A549 (cell line): Measurements from ENCODE around the gene KCNMA1. TPM values are rescaled to one million over a fixed set of nuclear protein-coding genes. Genes with fewer than 3 reads are reported as not detected.

Source experiments
- ATAC-seq, 2 experiments: fragments of 200-7000 bp in 1 of 2; fragments of >200 bp in 1 of 2; cut with Nextera tagmentation in 1 of 2; cut with Tn5 transposase in 1 of 2; 3 replicates each; pipeline versions ENCODE4 v1.8.0 to v1.9.1; 2018 to 2020; ENCODE audit warnings: mild to moderate bottlenecking in 1 of 2, moderate library complexity in 1 of 2
- CTCF ChIA-PET: fragments of 300-600 bp; sonication (Branson Sonifier 250); formaldehyde crosslinking; extraction: SDS; loops from one replicate; lab custom pipeline; 2021; ENCODE audit warnings: antibody characterized with exemption, inconsistent platforms; lab: Yijun Ruan, JAX
- POLR2A ChIA-PET: fragments of 350-600 bp; formaldehyde crosslinking; extraction: SDS; loops from one replicate; lab custom pipeline; 2021; ENCODE audit warnings: antibody characterized with exemption, inconsistent platforms; lab: Yijun Ruan, JAX
- DNase-seq, 2 experiments: peaks; one replicate each; pipeline versions ENCODE4 v3.0.0 to v3.0.0-alpha.2; 2011 to 2016; ENCODE audit warnings: low read depth in 1 of 2, low spot score in 1 of 2
- FAIRE-seq: peaks from 2 replicates; lab custom pipeline; 2011; peaks lifted over from hg19 to GRCh38; lab: Jason Lieb, UNC
- H3K27ac ChIP-seq, 2 experiments: fragments of >200 bp; sonication (Bioruptor Twin); formaldehyde crosslinking; 3 replicates each; pipeline ENCODE4 v1.5.1; 2016 to 2017
- H3K4me1 ChIP-seq: fragments of >200 bp; sonication (Bioruptor Twin); formaldehyde crosslinking; 3 replicates; pipeline ENCODE4 v1.6.1; 2016
- H3K4me2 ChIP-seq: fragments of >200 bp; sonication (Bioruptor Twin); formaldehyde crosslinking; 3 replicates; pipeline ENCODE4 v1.6.1; 2016
- H3K4me3 ChIP-seq: fragments of >200 bp; sonication (Bioruptor Twin); formaldehyde crosslinking; 3 replicates; pipeline ENCODE4 v1.5.1; 2016
- H3K9me3 ChIP-seq: fragments of >200 bp; sonication (Bioruptor Twin); formaldehyde crosslinking; 3 replicates; pipeline ENCODE4 v1.6.1; 2016
- BHLHE40 ChIP-seq: IDR thresholded peaks from 2 replicates; pipeline ENCODE4 v1.6.1; 2012; ENCODE audit warnings: low read depth, low read length, inconsistent platforms
- CEBPB ChIP-seq, 2 experiments: fragments of >200 bp in 1 of 2; sonication (Bioruptor Twin) in 1 of 2; formaldehyde crosslinking in 1 of 2; IDR thresholded peaks; 2 replicates each; pipeline ENCODE4 v1.6.1; 2012 to 2016
- EHF ChIP-seq: fragments of 250-450 bp; sonication (Bioruptor Pico); IDR thresholded peaks from 2 replicates; pipeline ENCODE4 v1.5.0; 2020; ENCODE audit warnings: mild to moderate bottlenecking
- EP300 ChIP-seq, 2 experiments: fragments of >200 bp; sonication (Bioruptor Twin); formaldehyde crosslinking; IDR thresholded peaks; 2 replicates in 1 of 2; 3 replicates in 1 of 2; pipeline ENCODE4 v1.6.1; 2016 to 2017
- ESRRA ChIP-seq: fragments of 150-350 bp; IDR thresholded peaks from 2 replicates; pipeline ENCODE4 v1.6.1; 2014; ENCODE audit warnings: mild to moderate bottlenecking, low read length, borderline replicate concordance
- FOSL2 ChIP-seq, 2 experiments: fragments of 450-650 bp in 1 of 2; fragments of >200 bp in 1 of 2; sonication (Bioruptor Twin) in 1 of 2; formaldehyde crosslinking; IDR thresholded peaks; 2 replicates each; pipeline versions ENCODE4 v1.5.0 to v1.6.1; 2016 to 2020; ENCODE audit warnings: mild to moderate bottlenecking in 1 of 2, moderate library complexity in 1 of 2
- GATA3 ChIP-seq: IDR thresholded peaks from 2 replicates; pipeline ENCODE4 v1.6.1; 2012; ENCODE audit warnings: borderline replicate concordance
- HOXB13 ChIP-seq: fragments of 250-450 bp; sonication (Bioruptor Pico); IDR thresholded peaks from 2 replicates; pipeline ENCODE4 v1.5.0; 2020; ENCODE audit warnings: low read depth, mild to moderate bottlenecking, moderate library complexity
- JUNB ChIP-seq: fragments of >200 bp; sonication (Bioruptor Twin); formaldehyde crosslinking; IDR thresholded peaks from 2 replicates; pipeline ENCODE4 v1.6.1; 2016
- MYC ChIP-seq: IDR thresholded peaks from 2 replicates; pipeline ENCODE4 v1.6.1; 2012; ENCODE audit warnings: mild to moderate bottlenecking, inconsistent platforms, low read length, improper control_type of control experiment, borderline replicate concordance
- NPAS2 ChIP-seq: fragments of 250-450 bp; sonication (Bioruptor Pico); IDR thresholded peaks from 2 replicates; pipeline ENCODE4 v1.8.0; 2022; ENCODE audit warnings: mild to moderate bottlenecking, moderate library complexity, borderline replicate concordance
- PHF8 ChIP-seq: fragments of 200-600 bp; sonication (generic); IDR thresholded peaks from 2 replicates; pipeline ENCODE4 v1.6.1; 2016; ENCODE audit warnings: low read depth, mild to moderate bottlenecking, antibody characterized with exemption, moderate library complexity, borderline replicate concordance
- RAD21 ChIP-seq, 2 experiments: fragments of >200 bp in 1 of 2; sonication (Bioruptor Twin) in 1 of 2; formaldehyde crosslinking in 1 of 2; IDR thresholded peaks in 1 of 2; conservative IDR thresholded peaks in 1 of 2; 2 replicates in 1 of 2; 3 replicates in 1 of 2; pipeline ENCODE4 v1.6.1; 2012 to 2018; ENCODE audit warnings: inconsistent platforms in 1 of 2
- RARB ChIP-seq: fragments of 250-450 bp; sonication (Bioruptor Pico); IDR thresholded peaks from 2 replicates; pipeline ENCODE4 v1.8.0; 2021; ENCODE audit warnings: mild to moderate bottlenecking, moderate library complexity
- RFX5 ChIP-seq: fragments of 450-650 bp; IDR thresholded peaks from 2 replicates; pipeline ENCODE4 v1.7.1; 2014; ENCODE audit warnings: antibody characterized with exemption, mild to moderate bottlenecking, moderate library complexity
- SMC3 ChIP-seq: fragments of >200 bp; sonication (Bioruptor Twin); formaldehyde crosslinking; IDR thresholded peaks from 3 replicates; pipeline ENCODE4 v1.6.1; 2018; ENCODE audit warnings: inconsistent platforms
- SREBF2 ChIP-seq: fragments of 450-650 bp; IDR thresholded peaks from 2 replicates; pipeline ENCODE4 v1.6.1; 2014; ENCODE audit warnings: mild to moderate bottlenecking, moderate library complexity
- ZSCAN20 ChIP-seq: fragments of 250-450 bp; sonication (Bioruptor Pico); IDR thresholded peaks from 2 replicates; pipeline ENCODE4 v1.8.0; 2022; ENCODE audit warnings: mild to moderate bottlenecking, moderate library complexity
- WGBS: methylation state at CpG from one replicate; pipeline ENCODE4 v1.1.6; 2017; ENCODE audit errors: missing lambda C conversion rate; 5-methylcytosine and 5-hydroxymethylcytosine counted together
- polyA plus RNA-seq, 4 experiments: library from polyadenylated mRNA; depleted of rRNA in 3 of 4; stranded (reverse); fragments of >200 nt; fragmentation: RNase III in 1 of 4; extraction: RNeasy Plus Mini Kit Qiagen cat#74134 plus additional on column Dnase treatment in 1 of 4; gene quantifications; 2 replicates in 3 of 4; 3 replicates in 1 of 4; pipeline ENCODE4 v1.2.3, GENCODE V29; 2011 to 2017
- TF ChIP-seq, protein P1 (sequence below): fragments of 250-450 bp; sonication (Bioruptor Pico); IDR thresholded peaks from 2 replicates; pipeline ENCODE4 v1.5.0; 2020; ENCODE audit warnings: low read depth, mild to moderate bottlenecking, moderate library complexity
- TF ChIP-seq, protein P2 (sequence below): fragments of 150-350 bp; IDR thresholded peaks from 2 replicates; pipeline ENCODE4 v1.6.1; 2014; ENCODE audit warnings: low read depth, mild to moderate bottlenecking, low read length
- TF ChIP-seq, protein P3 (sequence below): fragments of 250-450 bp; sonication (Bioruptor Pico); IDR thresholded peaks from 2 replicates; pipeline ENCODE4 v1.5.0; 2021; ENCODE audit warnings: mild to moderate bottlenecking, moderate library complexity, borderline replicate concordance
- TF ChIP-seq, protein P4 (sequence below): IDR thresholded peaks from 2 replicates; pipeline ENCODE4 v1.6.1; 2012
- TF ChIP-seq, protein P5 (sequence below): IDR thresholded peaks from 2 replicates; pipeline ENCODE4 v1.6.1; 2012

The KCNMA1 gene
- polyA plus RNA-seq, 2 of the 4 experiments (the other 2 are of a cell fraction), result 14.9 to 30.6 TPM

DNA sequence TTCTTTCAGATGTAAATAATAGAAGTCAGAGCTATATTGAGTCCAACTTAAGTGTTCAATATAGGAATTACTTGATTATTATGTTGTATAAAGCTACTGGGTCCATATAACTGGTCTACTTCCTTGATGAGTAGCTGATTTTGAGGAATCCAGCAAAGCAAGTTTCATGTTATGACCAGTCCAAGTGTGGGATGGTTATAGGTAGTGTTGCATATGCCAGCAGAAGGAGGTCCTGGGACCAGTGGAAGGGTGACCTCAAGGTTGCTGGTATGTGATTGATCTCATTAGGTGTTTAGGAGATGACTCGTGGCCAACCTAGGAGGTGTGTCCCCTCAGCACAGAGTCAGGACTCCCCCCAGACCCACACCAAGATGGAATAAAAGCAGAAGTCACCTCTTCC is 551.5 kb downstream of the KCNMA1 start:
- no peak overlapping the region for H3K4me3 ChIP-seq
- DNase-seq (no peak), ATAC-seq (no peak), FAIRE-seq (no peak)
- TF ChIP-seq SREBF2 (no peak), RAD21 (conservative IDR thresholded peaks at IDR 0.05 in 1 of 2, IDR thresholded peaks at IDR 0.05 in 1 of 2) (no peak)
- H3K4me2 ChIP-seq, result no peak overlapping the region
- H3K4me1 ChIP-seq, result no peaks in the 10 kb centered on the region
- no peak overlapping the region for H3K27ac ChIP-seq
- 36% methylated on average over 1 of the region's 1 CpG for WGBS
- H3K9me3 ChIP-seq, result no peaks in the 10 kb centered on the region
- POLR2A ChIA-PET, result no interaction called here
- CTCF ChIA-PET, result no interaction called here

DNA sequence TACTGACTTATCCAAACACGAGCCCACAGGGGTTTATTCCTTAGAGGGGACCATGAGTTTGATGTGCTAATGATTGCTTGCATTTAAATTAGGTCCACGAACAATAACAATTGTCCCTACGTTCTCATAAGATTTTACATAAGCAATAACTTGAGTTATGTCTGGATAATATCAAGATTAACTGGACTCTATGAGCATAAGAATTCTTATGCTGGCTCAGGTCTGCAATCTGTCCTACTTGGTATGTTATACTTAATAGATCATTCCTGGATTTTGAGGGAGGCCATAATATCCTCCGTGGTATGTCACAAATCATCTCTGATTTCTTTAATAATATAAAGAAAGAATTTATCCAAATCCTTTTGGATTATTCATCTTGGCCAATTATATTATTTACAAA is 552.3 kb downstream of the KCNMA1 start:
- CTCF ChIA-PET, result no interaction called here
- DNase-seq (no peak), FAIRE-seq (no peak), ATAC-seq (no peak)
- no peak overlapping the region for H3K4me3 ChIP-seq
- TF ChIP-seq, protein P1, sequence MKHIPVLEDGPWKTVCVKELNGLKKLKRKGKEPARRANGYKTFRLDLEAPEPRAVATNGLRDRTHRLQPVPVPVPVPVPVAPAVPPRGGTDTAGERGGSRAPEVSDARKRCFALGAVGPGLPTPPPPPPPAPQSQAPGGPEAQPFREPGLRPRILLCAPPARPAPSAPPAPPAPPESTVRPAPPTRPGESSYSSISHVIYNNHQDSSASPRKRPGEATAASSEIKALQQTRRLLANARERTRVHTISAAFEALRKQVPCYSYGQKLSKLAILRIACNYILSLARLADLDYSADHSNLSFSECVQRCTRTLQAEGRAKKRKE (CRISPR knock-in tag), result no peak
- no peak for TF ChIP-seq ZSCAN20 (CRISPR knock-in tag)
- no peak for TF ChIP-seq EHF (CRISPR knock-in tag)
- TF ChIP-seq JUNB, result no peak
- no peak for TF ChIP-seq GATA3
- TF ChIP-seq, protein P2, sequence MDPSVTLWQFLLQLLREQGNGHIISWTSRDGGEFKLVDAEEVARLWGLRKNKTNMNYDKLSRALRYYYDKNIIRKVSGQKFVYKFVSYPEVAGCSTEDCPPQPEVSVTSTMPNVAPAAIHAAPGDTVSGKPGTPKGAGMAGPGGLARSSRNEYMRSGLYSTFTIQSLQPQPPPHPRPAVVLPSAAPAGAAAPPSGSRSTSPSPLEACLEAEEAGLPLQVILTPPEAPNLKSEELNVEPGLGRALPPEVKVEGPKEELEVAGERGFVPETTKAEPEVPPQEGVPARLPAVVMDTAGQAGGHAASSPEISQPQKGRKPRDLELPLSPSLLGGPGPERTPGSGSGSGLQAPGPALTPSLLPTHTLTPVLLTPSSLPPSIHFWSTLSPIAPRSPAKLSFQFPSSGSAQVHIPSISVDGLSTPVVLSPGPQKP, result no peak
- TF ChIP-seq SMC3, result no peak
- no peak overlapping the region for H3K27ac ChIP-seq
- no peaks in the 10 kb centered on the region for H3K9me3 ChIP-seq
- no peaks in the 10 kb centered on the region for H3K4me1 ChIP-seq
- 66% methylated on average over 4 of the region's 4 CpGs for WGBS
- H3K4me2 ChIP-seq, result no peak overlapping the region
- POLR2A ChIA-PET, result no interaction called here

DNA sequence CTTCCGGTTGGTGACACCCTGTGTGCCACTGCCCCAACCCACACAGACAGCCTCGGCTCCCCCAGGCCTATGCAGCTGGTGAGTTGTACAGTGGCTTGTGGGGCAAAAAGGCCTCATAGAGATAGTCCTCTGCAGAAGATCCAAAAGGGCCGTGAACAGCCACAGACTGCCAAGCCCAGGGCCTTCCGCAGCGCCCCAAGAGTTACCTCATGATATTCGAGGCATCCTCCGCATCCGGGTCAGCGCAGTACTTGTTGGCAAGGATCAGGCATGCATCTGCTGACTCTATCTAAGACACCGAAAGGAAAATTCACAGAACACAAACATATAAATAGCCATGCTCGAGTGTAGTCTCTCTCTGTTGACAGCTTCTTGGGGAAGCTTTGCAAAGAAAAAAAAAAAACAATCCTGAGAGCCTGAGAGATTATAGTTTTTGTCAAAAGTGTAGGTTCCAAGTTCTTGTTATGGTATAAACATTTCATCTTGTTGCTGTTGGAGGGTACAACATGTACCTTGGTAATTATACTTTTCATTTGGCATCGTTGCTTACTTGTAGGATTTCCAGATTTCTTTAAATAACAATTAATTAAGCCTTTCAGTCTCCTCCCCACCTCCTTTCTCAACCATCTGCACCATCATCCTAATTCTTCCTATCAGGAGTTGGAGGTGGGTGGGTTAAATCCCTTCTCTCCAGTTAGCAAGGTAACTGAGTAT is 553.0 kb downstream of the KCNMA1 start:
- Histone ChIP-seq H3K27ac (no peak overlapping the region), H3K9me3 (no peaks in the 10 kb centered on the region), H3K4me2 (no peak overlapping the region), H3K4me3 (no peak overlapping the region), H3K4me1 (no peaks in the 10 kb centered on the region)
- ChIA-PET CTCF (no interaction called here), POLR2A (no interaction called here)
- WGBS, result 82% methylated on average over 10 of the region's 12 CpGs
- TF ChIP-seq SREBF2 (no peak), NPAS2 (CRISPR knock-in tag) (no peak), RFX5 (no peak), EP300 (IDR thresholded peaks at IDR 0.05) (no peak), RARB (CRISPR knock-in tag) (no peak), HOXB13 (CRISPR knock-in tag) (no peak), CEBPB (IDR thresholded peaks at IDR 0.05) (no peak), ESRRA (no peak), PHF8 (no peak), BHLHE40 (no peak), SMC3 (no peak), FOSL2 (IDR thresholded peaks at IDR 0.05) (no peak), FOSL2 (CRISPR knock-in tag; IDR thresholded peaks at IDR 0.05) (no peak), MYC (no peak)
- TF ChIP-seq, protein P3, sequence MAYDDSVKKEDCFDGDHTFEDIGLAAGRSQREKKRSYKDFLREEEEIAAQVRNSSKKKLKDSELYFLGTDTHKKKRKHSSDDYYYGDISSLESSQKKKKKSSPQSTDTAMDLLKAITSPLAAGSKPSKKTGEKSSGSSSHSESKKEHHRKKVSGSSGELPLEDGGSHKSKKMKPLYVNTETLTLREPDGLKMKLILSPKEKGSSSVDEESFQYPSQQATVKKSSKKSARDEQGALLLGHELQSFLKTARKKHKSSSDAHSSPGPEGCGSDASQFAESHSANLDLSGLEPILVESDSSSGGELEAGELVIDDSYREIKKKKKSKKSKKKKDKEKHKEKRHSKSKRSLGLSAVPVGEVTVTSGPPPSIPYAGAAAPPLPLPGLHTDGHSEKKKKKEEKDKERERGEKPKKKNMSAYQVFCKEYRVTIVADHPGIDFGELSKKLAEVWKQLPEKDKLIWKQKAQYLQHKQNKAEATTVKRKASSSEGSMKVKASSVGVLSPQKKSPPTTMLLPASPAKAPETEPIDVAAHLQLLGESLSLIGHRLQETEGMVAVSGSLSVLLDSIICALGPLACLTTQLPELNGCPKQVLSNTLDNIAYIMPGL (CRISPR knock-in tag), result no peak
- TF ChIP-seq, protein P4, sequence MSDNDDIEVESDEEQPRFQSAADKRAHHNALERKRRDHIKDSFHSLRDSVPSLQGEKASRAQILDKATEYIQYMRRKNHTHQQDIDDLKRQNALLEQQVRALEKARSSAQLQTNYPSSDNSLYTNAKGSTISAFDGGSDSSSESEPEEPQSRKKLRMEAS, result no peak
- TF ChIP-seq, protein P5, sequence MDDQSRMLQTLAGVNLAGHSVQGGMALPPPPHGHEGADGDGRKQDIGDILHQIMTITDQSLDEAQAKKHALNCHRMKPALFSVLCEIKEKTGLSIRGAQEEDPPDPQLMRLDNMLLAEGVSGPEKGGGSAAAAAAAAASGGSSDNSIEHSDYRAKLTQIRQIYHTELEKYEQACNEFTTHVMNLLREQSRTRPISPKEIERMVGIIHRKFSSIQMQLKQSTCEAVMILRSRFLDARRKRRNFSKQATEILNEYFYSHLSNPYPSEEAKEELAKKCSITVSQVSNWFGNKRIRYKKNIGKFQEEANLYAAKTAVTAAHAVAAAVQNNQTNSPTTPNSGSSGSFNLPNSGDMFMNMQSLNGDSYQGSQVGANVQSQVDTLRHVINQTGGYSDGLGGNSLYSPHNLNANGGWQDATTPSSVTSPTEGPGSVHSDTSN, result no peak
- no peak for ATAC-seq
- no peak for DNase-seq
- no peak for FAIRE-seq
